ENCODE measurements around the gene TAF7L. TPM values are rescaled to one million over a fixed set of nuclear protein-coding genes. Genes with fewer than 3 reads are reported as not detected.

Gene TAF7L
- total RNA-seq, 1 donor from 2014 or later = 0.10 TPM

GRCh38 chrX:101223226-101223625 lies 67.9 kb downstream of the TAF7L start:
- DNase-seq (ENCODE audit: low read depth) = no peak

- no peak for DNase-seq (ENCODE audit: low read depth)
These were observed 70.4 kb downstream of the TAF7L start for GRCh38 chrX:101220662-101221260.

- no peak for DNase-seq (ENCODE audit: low read depth)
These were observed 71.2 kb downstream of the TAF7L start for GRCh38 chrX:101219864-101220346.

GRCh38 chrX:101219116-101219863 lies 71.8 kb downstream of the TAF7L start, which contains the start of gene DRP2:
TSS of gene DRP2 (plus strand) at chrX:101219786. CDS start at chrX:101231648, 11,862 bp downstream.
- DNase-seq (ENCODE audit: low read depth) = peak; percentile 0

Other genes with a start within 250 kb of the TAF7L start
- 15.1 and 17.8 TPM in 2 replicates for gene TRMT2B, start 239.2 kb downstream of the TAF7L start, total RNA-seq
- 0.30 TPM in 1 of 2 replicates, not detected in the other for gene TMEM35A, start 212.5 kb downstream of the TAF7L start, total RNA-seq
- gene CENPI, start 193.1 kb downstream of the TAF7L start, total RNA-seq = 1.2 and 14.6 TPM in 2 replicates
- 0.05 TPM in 1 of 2 replicates, not detected in the other for gene DRP2, start 71.5 kb downstream of the TAF7L start, total RNA-seq
- 1.2 and 10.7 TPM in 2 replicates for gene TIMM8A, start 57.4 kb upstream of the TAF7L start, total RNA-seq
- not detected in 2 replicates for gene BTK, start 94.9 kb upstream of the TAF7L start, total RNA-seq
- 807 and 955 TPM in 2 replicates for gene RPL36A, start 99.7 kb upstream of the TAF7L start, total RNA-seq
- gene GLA, start 116.6 kb upstream of the TAF7L start, total RNA-seq = 44.4 and 81.1 TPM in 2 replicates
- gene HNRNPH2, start 116.9 kb upstream of the TAF7L start, total RNA-seq = 99.3 and 123 TPM in 2 replicates
- 0.69 and 5.5 TPM in 2 replicates for gene ARMCX4, start 194.1 kb upstream of the TAF7L start, total RNA-seq

All from renal cortical epithelial cell (primary cell).